LHCN-M2 (cell line): ENCODE measurements around the gene TCOF1. TPM values are rescaled to one million over a fixed set of nuclear protein-coding genes. Genes with fewer than 3 reads are reported as not detected.

ENCODE experiments used
- DNase-seq: peaks from one replicate; pipeline ENCODE4 v3.0.0-alpha.2; 2012; ENCODE audit warnings: low read depth
- total RNA-seq: library from RNA; depleted of rRNA; stranded (reverse); fragments of >200 nt; gene quantifications from 2 replicates; pipeline ENCODE4 v1.2.3, GENCODE V29; 2014

Gene TCOF1
- total RNA-seq, 1 experiment from 2014 or later: 42.3 TPM

- peak; percentile 74 for DNase-seq
Observed at GRCh38 chr5:150350524-150351344, 6.8 kb upstream of the TCOF1 start.

GRCh38 chr5:150352244-150353031 is 5.1 kb upstream of the TCOF1 start:
- DNase-seq: no peak

- no peak for DNase-seq
Observed at GRCh38 chr5:150353032-150353675, 4.3 kb upstream of the TCOF1 start.

- DNase-seq: no peak
Observed at GRCh38 chr5:150355791-150356190, 1.7 kb upstream of the TCOF1 start.

DNA sequence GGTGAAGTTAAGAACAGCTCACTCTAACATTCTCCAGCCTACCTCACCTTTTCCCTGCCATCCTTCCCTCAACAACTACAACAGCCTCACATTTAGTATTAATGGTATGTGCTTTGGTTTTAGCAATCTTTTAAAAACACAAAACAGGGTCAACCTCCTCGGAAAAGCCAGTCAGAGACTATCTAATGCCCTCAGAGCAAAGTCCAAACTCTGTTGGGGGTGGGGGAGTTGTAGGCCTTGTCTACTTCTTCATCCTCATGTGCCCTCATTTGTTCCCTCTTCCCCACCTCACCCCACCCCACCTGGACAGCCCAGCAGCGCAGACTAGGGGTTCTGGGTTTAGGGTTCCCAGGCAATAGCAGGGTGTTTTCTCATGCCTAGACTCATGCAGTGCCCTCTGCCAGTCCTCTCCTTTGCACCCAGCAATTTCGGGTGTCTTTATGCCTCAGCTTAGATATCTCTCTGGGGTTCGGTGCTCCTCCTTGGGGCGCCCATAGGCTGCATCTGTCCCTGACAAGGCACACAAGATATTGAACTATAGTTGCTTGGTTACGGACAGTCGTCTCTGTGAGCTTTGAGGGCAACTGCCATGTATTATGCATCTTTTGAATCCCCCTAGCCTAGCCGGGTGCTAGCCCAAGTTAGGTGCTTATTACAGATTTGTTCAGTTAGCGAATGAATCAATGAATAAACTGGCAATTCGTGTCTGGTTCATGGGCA is 762 bp upstream of the TCOF1 start:
- DNase-seq: no peak

- no peak for DNase-seq
Observed at GRCh38 chr5:150358261-150359095, 981 bp downstream of the TCOF1 start.

- DNase-seq: no peak
Observed at GRCh38 chr5:150361301-150361700, 3.8 kb downstream of the TCOF1 start.

GRCh38 chr5:150363185-150363584 is 5.7 kb downstream of the TCOF1 start:
- no peak for DNase-seq

- DNase-seq: no peak
Observed at GRCh38 chr5:150364004-150364403, 6.5 kb downstream of the TCOF1 start.

GRCh38 chr5:150368526-150368925 is 11.0 kb downstream of the TCOF1 start:
- peak; percentile 77 for DNase-seq

- no peak for DNase-seq
Observed at GRCh38 chr5:150372639-150373038, 15.1 kb downstream of the TCOF1 start.

- DNase-seq: no peak
Observed at GRCh38 chr5:150374651-150375050, 17.2 kb downstream of the TCOF1 start.

GRCh38 chr5:150376799-150377771 is 19.6 kb downstream of the TCOF1 start:
- DNase-seq: peak; percentile 57

GRCh38 chr5:150377964-150378694 is 20.6 kb downstream of the TCOF1 start:
- DNase-seq: peak; percentile 89

DNA sequence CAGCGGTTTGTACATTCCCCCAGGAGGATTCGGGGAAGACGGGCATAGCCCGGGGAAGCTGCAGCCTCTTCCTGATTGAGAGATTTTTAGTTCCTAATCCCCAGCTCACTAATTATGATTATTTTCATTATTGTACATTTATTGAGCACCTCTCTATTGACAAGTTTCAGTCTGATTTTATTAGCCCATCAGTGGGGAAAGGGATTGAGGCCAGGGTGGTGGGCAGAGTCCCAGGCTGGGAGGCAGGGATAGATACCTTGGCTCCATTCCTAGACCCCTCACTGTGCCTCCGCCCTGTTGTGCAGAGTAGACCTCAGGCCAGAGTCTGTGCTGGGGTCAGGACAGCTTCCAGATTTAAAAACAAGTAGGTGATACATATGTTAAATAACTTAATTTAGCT is 27.2 kb downstream of the TCOF1 start:
- no peak for DNase-seq

GRCh38 chr5:150386024-150386855 is 28.7 kb downstream of the TCOF1 start:
- no peak for DNase-seq

GRCh38 chr5:150389531-150390266 is 32.2 kb downstream of the TCOF1 start:
- no peak for DNase-seq
